Frontal cortex (tissue), 4 donors: ENCODE measurements around the gene BUD23. TPM values are rescaled to one million over a fixed set of nuclear protein-coding genes. Genes with fewer than 3 reads are reported as not detected.
"Not testable (repeated sequence)": the region's sequence is repeated elsewhere in the genome, so short reads cannot be mapped to it uniquely, and the experiment has no call there.

ENCODE experiments used
- DNase-seq, 2 donors: peaks; one replicate each; pipeline ENCODE4 v3.0.0; 2012; ENCODE audit warnings: low spot score in 2 of 2
- FAIRE-seq: peaks from 2 replicates; lab custom pipeline; 2012; peaks lifted over from hg19 to GRCh38; lab: Jason Lieb, UNC
- total RNA-seq: library from RNA; depleted of rRNA; stranded (reverse); fragments of >200 nt; gene quantifications from one replicate; pipeline ENCODE4 v1.2.3, GENCODE V29; 2014
- donor health status: control.
- donor health status: control.
- donor health status: control.

The BUD23 gene
- total RNA-seq, 1 donor from 2014 or later = 30.2 TPM

DNA sequence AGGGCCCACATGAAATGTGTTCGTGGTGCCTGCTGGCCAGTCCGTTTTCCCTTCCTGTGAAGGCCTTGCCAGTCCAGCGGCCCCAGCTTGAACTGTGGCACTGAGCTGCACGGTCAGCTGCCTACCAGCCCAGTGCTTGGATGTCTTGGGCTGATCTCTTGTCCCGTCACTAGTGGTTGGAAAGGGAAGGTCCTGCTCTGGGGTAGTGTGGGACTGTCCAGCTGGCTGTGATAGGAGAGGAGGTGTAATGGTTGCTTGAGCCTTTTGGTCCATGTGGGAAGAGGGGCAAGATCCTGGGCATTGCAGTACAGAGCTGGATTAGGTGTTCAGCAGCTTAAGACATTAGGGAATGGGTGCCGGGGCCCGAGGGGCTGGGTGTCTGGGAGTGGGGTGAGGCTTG, 15.0 kb downstream of the BUD23 start:
- DNase-seq (no peak), FAIRE-seq (no peak)

DNA sequence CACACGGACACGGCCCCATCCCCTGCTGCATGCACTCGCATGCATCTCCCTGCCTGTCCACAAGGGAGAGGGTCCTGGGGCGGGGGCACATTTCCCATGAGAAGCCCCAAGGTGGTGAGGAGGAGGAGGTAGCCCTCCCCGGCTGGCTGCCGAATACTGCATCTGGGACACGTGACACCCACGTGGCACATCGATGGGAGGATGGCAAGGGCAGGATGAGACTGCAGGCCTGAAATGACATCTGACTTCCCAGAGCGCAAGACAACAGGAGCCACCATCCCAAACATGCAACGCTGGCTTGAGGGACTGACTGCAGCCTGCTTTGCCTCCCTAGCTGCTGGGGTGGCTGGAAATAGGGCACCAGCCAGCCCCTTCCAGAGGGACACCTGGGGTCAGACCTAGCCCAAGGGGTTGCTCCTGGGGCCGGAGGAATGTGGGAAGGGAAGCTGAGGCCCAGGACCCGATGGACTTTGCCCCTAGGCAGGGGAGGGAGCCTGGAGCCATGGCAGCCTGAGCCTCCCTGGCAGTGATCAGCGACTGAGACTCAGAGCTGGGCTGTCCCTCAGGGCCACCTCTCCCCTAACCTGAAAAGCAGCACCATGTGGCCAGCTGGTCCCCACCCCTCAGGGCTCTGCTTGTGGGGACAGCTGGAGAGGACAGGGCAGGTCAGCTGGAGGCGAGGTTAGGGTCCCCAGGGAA, 16.1 kb downstream of the BUD23 start:
- FAIRE-seq (no peak), DNase-seq (no peak)

DNA sequence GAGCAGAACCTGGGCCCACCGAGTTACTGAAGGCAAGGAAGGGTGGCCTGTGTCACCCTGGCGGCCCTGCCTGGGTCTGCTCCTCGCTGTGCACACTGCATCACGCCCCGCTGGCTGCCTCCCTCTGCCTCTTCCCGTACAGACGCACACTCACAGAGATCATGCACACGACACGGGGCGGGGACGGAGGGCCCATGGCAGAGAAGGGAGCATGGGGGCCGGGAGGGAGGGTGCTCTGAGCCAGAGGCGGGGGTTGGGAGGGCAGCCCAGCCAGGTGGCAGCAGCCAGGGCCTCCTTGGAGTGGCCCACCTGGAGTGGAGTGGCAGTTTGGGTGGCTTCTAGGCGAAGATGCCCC, 16.6 kb downstream of the BUD23 start:
- no peak for DNase-seq
- FAIRE-seq = no peak

DNA sequence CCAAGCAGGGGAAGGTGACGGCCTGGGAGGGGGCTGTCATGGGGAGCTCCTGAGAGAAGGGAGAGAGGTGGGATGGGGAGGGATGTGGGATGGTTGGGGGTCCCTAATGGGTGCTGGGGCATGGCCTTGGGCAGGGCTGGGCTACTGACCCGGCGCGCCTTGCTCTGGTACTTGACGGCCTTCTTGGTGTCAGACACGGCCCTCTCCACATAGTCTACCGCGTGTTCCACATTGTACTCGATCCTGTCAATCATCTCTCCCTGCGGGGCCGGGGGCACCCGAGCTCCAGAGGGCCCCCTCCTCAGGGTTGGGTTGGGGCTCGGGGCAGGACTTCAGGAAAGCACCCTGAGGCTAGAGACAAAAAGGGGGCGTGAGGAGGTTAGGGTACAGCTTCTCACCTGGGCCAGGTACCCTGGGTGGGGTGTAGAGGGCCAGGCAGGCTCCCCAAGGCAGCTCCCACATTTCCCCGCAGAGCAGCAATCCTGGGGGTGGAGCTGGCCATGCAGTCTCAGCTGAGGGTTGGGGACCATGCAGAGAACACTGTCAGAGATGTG, 17.3 kb downstream of the BUD23 start:
- FAIRE-seq (no peak), DNase-seq (no peak)

DNA sequence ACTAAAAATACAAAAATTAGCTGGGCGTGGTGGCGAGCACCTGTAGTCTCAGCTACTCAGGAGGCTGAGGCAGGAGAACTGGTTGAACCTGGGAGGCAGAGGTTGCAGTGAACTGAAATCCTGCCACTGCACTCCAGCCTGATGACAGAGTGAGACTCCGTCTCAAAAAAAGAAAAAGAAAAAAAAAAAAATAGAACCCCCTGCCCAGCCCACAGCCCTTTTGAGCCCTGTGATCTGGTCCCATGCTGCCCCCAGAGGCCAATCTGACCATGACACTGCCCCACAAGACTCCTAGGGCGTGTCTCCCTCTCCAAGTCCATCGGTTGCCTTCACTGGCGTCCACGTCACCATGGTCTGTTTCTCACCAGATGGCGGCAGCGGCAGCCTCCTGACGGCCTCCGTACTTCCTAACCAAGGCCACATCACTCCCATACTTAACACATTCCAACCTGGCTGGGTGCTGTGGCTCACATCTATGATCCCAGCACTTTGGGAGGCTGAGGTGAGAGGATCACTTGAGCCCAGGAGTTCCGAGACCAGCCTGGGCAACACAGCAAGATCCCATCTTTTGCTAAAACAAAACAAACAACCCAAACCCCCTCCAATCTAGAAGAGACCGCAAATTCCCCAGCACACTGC, 18.1 kb downstream of the BUD23 start:
- FAIRE-seq (no peak), DNase-seq (no peak)

DNA sequence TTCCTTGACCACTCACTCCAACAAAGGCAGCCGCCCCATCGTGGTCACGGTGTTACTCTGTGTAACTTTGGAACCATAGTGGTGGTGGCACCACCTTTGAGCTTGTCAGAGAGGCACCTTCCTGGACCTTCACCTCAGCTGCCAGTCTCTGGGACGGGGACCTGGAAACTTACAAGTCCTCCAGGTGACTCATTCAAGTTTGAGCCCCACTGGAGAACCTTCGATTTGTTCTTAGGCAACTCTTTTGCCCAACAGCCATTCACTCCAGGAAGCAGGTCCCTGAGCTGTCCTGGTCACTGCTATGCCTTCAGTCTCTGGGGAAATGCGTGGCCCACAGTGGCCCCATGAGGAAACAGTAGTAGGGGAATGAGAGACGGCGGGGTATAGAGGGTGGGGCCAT, 18.8 kb downstream of the BUD23 start:
- DNase-seq (no peak), FAIRE-seq (no peak)

DNA sequence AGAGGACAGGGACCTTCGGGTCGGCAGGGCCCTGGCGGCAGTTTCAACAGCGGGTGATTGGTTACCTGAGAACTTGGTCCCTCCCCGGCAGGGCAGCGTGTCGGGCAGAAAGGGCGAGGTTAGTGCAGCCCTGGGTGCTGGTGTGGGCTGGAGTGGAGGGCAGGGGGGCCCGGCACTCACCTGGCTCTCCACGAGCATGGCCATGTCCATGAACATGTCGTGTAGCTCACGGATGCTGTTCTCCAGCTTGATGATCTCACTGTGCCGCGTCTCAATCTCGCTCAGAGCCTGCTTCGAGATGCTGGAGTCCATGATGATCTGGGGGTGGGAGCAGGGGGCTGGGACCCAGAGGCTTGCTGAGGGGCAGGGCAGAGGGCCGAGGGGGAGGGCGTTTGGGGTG, 19.3 kb downstream of the BUD23 start:
- DNase-seq = no peak
- no peak for FAIRE-seq

DNA sequence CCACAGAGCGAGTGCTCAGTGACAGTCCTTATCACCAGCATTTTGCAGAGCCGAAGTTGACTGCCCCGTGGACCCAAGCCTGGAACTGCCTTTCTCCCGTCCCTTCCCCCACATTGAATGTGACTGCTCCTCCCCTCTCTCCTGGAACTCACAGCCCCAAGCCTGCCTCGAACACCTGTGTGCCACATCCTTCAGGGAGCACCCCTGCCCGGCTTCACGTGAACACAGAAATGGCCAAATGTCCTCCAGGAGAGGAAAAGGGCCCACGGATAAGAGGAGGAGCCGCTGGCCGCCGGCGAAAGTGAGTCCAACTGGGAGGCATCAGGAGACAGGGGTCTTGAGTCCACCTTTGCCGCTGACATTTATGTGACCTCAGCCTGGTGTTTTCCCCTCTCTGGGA, 19.8 kb downstream of the BUD23 start:
- FAIRE-seq = no peak
- DNase-seq = no peak

DNA sequence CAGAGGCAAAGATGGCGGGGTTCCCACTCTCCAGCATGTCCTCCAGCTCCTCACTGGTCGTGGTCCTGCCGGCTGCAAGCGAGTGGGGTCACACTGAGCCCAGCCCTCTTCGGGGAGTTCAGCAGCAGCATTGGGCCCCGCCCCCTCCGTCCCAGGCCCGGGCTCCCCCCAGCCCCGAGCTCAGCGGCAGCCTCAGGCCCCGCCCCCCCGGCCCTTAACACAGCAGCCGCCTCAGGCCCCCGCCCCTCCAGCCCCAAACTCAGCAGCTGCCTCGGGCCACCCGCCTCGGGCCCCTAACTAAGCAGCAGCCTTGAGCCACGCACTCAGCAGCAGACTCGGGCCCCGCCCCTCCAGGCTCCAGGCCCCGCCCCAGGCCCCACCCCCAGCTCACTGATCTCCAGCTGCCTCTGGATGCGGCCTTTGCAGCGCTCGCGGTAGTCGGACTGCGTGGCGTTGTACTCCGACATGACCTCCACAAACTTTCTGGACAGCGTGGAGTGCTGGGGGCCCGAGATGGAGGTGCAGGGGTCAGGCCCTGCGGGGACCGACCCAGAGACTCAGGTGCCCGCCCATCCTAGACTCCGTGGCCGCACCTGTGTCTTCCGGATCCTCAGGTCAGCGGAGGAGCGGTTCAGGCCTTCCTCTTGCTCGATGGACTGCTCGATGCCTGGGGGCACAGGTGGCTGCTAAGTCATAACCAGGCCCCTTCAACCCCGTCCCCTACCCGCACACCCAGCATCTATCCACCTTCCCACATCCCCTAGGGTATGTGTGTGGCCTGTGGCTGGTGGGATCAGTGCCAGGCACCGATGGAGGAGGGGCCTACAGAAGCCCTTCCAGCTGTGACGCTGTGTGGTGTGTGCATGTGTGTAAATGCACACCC, 20.6 kb downstream of the BUD23 start:
- DNase-seq = peak in 1 of 2 donors; percentile 70
- FAIRE-seq = no peak

DNA sequence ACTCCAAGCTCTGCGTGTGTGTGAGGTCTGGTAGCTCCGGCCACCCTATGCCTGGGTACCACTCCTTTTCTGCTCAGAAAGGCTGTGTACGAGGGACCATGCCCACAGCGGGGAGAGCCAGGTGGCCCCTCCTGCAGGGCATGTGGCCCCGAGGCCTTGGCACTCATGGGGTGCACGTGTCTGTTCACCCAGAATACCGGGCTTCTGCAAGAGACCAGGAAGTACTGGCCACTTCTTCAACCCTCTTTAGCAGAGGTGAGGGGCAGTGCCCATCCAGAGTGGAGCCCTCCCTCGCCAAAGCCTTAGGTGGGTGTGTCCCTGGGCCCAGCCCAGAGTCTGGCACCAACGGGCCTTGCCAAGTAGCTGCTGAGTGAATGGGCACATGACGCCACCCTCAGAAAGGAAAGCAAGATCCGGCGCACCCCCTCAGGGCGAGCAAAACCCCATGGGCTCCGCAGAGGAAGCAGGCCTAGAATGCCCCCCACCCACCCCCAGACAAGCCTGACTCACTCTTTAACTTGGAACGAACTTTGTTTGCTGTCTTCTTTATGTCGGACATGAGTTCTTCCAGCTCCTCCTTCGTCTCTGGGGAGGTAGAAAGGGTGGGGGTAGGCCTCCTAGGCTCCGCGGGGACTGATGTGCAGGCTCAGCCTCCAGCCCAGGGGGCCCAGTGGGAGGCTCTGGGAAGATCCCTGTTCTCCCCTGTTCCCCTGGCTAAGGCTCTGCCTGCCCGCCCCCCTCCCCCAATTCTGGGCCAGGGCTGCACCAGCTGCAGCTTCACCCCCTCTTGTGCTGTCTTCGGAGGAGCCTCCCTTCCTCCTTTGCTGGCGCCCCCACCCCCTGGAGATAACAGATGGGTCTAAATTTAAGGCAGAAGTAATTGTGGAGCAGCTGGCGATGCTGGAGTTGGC, 21.5 kb downstream of the BUD23 start:
- no peak for DNase-seq
- no peak for FAIRE-seq

DNA sequence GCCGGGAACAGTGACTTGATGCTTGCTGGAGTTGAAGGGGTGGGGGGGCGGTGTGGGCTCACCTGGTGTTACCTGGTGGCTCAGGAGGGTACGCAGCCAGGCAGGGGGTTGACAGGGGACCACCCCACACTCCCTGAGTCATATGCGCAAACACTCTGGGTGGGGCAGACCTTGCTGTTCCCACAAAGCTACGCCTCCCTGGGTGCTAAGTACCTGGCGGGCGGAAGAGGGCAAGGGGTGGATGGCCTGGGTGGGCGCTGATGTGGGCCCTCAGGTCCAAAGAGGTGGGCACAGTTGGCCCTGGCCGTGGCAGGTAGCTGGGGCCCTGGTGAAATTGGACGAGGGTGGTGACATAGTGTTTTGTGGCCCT, 22.1 kb downstream of the BUD23 start:
- FAIRE-seq = no peak

DNA sequence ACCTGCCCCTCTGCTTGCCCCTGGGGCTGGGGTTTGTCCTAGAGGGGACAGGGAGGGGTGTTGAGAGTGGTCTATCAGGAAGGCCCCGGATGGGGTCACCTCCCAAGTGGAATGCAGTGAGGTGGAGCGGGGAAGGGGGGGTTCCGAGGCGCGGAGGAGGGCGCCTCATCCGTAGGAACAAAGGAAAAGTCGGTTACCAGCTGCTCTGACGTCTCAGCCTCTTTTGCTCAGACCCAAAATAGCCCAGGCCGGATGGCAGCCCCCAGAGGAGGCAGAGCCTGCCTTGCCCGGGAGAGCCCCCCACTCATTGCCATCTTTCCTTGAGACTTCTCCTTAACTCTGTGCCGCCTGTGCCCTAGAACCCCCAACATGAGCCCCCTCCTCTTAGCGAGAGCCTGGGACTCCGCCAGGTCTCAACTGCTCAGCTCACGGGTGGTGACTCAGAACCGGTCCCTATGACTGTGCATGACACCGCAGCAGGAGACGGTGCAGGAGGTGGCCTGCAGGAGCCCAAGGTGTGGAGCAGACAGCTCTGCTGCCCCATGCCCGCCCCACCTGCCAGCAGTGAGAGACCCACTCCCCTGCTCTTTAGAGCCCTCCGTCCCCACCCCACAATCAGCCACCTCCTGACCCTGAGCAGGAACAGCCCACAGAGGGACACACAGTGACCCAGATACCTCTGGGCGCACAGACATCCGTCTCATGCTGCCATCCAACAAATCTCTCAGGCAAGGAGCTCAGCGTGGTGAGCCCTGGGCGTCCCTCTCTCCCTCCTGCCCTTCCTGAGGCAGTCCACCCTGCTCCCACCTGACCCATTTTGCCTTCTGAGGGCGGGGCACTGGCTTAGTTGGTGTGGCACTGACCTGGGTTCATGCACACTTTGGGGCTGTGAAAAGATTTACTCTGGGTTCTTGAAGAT, 23.0 kb downstream of the BUD23 start:
- no peak for FAIRE-seq

More for the DNA sequence above, 22.1 kb downstream of the BUD23 start:
- DNase-seq = no peak

DNA sequence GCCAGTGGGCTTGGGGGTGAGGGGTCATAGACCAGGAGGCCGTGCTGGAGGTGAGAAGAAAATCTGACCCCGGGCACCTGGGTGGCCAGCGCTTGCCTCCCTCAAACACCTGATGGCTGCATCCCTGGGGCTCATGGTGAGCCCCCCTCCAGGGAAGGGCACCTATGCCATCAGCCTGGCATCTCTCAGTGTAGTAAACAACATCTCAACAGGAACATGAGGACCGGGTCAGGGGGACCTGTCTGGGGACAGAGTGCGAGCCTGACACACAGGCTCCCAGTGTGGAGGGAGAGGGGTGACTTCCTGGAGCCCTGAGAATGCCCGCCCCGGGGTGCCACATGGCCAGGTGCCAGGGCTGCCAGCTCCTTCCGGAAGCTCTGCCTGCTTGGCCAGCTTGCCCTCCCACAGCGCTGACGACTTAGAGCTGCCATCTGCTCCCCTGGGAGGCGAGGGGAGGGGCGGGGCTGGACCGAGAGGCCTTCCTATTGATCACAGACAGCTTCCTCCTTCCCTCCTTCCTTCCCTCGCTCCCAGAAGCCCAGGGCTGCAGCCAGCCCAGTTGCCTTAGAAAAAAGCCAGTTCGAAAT, 23.7 kb downstream of the BUD23 start:
- FAIRE-seq (no peak), DNase-seq (no peak)

More for the DNA sequence above, 23.0 kb downstream of the BUD23 start:
- no peak for DNase-seq

DNA sequence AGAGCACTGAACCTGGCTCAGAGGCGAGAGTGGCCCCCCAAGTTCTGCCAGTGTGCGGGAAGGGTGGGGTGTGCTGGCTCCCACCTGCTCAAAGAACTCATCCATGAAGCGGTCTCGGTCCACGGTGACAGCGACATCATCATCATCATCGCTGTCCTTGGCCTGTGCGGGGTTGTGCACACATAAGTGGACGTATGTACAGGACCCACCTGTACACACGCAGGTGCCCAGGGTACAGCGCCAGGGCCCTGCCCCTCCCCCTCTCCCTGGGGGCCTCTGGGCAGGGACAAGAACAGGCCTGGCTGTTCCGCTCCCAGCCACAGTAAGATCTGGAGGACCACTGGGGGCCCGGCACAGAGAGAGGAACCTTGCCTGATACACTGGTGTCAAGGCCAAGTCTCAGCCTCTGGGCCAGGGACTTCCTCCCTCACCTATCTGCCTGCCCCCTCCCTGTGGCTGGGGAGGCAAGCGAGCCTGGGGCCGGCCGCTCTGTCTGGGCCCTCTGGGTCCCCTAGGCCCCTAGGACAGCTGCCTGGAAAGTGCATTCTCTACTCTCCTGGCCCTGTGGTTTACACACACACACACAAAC, 25.7 kb downstream of the BUD23 start:
- DNase-seq = no peak
- FAIRE-seq = no peak

DNA sequence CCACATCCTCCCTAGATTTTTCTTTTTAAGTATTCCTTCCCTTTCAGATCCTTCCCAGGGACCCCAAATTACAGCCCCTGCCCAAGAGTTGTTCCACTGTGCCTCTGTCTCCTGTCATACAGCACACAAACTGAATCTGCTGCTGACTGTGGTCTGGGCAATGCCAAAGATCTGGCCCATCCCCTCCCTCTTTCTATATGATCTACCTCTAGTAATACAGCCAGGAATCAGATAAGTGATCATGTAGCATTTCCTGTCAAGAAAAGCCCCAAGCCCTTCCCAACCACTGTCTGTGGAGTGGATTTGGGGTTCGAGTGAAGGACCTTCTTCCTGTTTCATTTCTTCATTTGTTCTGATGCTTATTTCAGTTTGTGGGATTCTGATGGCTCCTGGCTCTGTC, 29.4 kb downstream of the BUD23 start:
- no peak for FAIRE-seq
- no peak for DNase-seq

DNA sequence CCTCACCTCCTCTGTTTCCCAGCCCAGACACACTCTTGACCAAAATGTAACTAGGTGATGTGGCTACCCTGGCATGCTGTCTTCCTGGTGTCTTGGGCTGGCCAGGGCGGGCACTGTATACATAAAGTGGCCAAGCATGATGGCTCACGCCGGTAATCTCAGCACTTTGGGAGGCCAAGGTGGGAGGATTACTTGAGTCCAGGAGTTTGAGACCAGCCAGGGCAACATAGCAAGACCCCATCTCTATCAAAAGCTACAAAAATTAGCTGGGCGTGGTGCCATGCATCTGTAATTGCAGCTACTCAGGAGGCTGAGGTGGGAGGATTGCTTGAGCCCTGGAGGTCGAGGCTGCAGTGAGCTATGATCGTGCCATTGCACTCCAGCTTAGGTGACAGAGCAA, 29.9 kb downstream of the BUD23 start:
- not testable (repeated sequence) for FAIRE-seq

DNA sequence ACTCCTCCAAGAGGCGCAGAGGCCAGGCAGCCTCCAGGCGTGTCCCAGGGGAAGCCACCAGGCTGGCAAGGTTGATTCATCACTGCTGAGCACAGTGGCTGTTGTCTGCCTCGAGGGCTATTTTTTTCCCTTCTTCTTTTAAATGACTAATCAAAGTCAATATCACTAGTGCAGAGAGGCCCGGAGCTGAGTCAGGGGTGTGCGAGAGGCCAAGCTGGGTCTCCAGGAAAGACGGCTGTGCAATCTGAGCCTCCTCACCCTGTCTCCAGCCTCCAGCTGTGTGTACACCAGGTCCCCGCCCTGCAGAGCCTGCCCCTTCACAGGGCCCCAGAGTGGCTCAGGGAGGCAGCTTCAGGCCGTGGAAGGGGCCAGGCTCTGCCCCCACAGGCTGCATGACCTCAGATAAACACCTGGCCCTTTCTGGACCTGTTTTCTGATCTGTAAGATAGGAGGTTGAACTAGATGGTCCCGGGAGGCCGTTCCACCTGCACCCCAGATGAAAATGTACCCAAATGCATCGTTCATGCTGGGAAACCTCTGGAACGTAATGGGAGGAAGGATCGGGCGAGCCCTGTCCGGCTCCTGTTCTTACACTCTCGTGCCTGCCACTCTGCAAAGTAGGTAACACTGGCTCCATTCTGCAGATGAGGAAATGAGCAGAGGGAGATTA, 32.4 kb downstream of the BUD23 start:
- no peak for FAIRE-seq
- no peak for DNase-seq

More for the DNA sequence above, 29.9 kb downstream of the BUD23 start:
- not testable (repeated sequence) for DNase-seq
